Mucosa of descending colon (tissue), 3 donors: ENCODE results near the gene SHANK3. TPM values are rescaled to one million over a fixed set of nuclear protein-coding genes. Genes with fewer than 3 reads are reported as not detected.

Experiments
- ATAC-seq: fragments of 200-7000 bp; cut with Tn5 transposase; one replicate; pipeline ENCODE4 v1.9.1; 2020; ENCODE audit warnings: mild to moderate bottlenecking, moderate library complexity
- DNase-seq, 3 donors: peaks; one replicate each; pipeline ENCODE4 v3.0.0-alpha.2; 2020
- H3K36me3 ChIP-seq: fragments of 200-600 bp; one replicate; pipeline ENCODE4 v1.8.0; 2021; ENCODE audit warnings: low read depth, mild to moderate bottlenecking
- H3K4me1 ChIP-seq: fragments of 200-600 bp; one replicate; pipeline ENCODE4 v1.8.0; 2021; ENCODE audit warnings: low read depth, mild to moderate bottlenecking
- H3K4me3 ChIP-seq: fragments of 200-600 bp; one replicate; pipeline ENCODE4 v1.8.0; 2021; ENCODE audit warnings: mild to moderate bottlenecking
- H3K9me3 ChIP-seq: fragments of 200-600 bp; one replicate; pipeline ENCODE4 v1.8.0; 2021; ENCODE audit warnings: mild to moderate bottlenecking
- CTCF ChIP-seq: fragments of 200-600 bp; IDR thresholded peaks from one replicate; pipeline ENCODE4 v1.8.0; 2022; ENCODE audit warnings: antibody characterized with exemption, mild to moderate bottlenecking
- intact Hi-C, 2 donors: fragments of 100-400 bp; cut with DNase I in 1 of 2; cut with micrococcal nuclease in 1 of 2; formaldehyde crosslinking; loops; one replicate each; pipeline versions ENCODE4 v1.11.0 to v1.11.1; 2022; cut with DNase I, micrococcal nuclease
- total RNA-seq, 3 donors: library from RNA; stranded (reverse); fragmentation: NEBNext Ultra II Directional in 2 of 3; extraction: Animal tissue kit (Norgen Biotek cat#: 25700) in 2 of 3; gene quantifications; one replicate each; pipeline versions ENCODE4 v1.2.1 to v1.2.4, GENCODE V29; 2021 to 2023
- donor health status: DM: no; HTN: no; CAD: no; lungs with moderate emphysema.
- donor health status: DM: no; HTN: no; CAD: no.
- donor health status: DM: no; HTN: yes; CAD: no.

Gene SHANK3
- total RNA-seq, 3 donors from 2014 or later, result 3.9 to 14.2 (median 7.1) TPM

- ATAC-seq, result no peak
- no peaks in the 10 kb centered on the region for H3K36me3 ChIP-seq
Observed at GRCh38 chr22:50708996-50709395, 36.4 kb downstream of the SHANK3 start.

GRCh38 chr22:50710221-50710620 lies 37.6 kb downstream of the SHANK3 start:
- no peak for TF ChIP-seq CTCF
- intact Hi-C loops, result no loop called here
- ATAC-seq, result no peak
- Histone ChIP-seq H3K36me3 (no peaks in the 10 kb centered on the region), H3K4me1 (no peaks in the 10 kb centered on the region), H3K9me3 (no peaks in the 10 kb centered on the region), H3K4me3 (no peak overlapping the region)
- peak in 1 of 3 donors; percentile 22 for DNase-seq

More at GRCh38 chr22:50708996-50709395, 36.4 kb downstream of the SHANK3 start:
- no peak for TF ChIP-seq CTCF
- no peak overlapping the region for H3K4me3 ChIP-seq
- no peak for DNase-seq
- no peaks in the 10 kb centered on the region for H3K4me1 ChIP-seq
- intact Hi-C loops, result no loop called here
- no peaks in the 10 kb centered on the region for H3K9me3 ChIP-seq

- intact Hi-C loops, result no loop called here
- Histone ChIP-seq H3K4me3 (no peak overlapping the region), H3K4me1 (no peaks in the 10 kb centered on the region), H3K36me3 (no peaks in the 10 kb centered on the region), H3K9me3 (no peaks in the 10 kb centered on the region)
- no peak for TF ChIP-seq CTCF
- ATAC-seq (no peak), DNase-seq (peak in 1 of 3 donors; percentile 24)
Observed at GRCh38 chr22:50710886-50711285, 38.3 kb downstream of the SHANK3 start.

DNA sequence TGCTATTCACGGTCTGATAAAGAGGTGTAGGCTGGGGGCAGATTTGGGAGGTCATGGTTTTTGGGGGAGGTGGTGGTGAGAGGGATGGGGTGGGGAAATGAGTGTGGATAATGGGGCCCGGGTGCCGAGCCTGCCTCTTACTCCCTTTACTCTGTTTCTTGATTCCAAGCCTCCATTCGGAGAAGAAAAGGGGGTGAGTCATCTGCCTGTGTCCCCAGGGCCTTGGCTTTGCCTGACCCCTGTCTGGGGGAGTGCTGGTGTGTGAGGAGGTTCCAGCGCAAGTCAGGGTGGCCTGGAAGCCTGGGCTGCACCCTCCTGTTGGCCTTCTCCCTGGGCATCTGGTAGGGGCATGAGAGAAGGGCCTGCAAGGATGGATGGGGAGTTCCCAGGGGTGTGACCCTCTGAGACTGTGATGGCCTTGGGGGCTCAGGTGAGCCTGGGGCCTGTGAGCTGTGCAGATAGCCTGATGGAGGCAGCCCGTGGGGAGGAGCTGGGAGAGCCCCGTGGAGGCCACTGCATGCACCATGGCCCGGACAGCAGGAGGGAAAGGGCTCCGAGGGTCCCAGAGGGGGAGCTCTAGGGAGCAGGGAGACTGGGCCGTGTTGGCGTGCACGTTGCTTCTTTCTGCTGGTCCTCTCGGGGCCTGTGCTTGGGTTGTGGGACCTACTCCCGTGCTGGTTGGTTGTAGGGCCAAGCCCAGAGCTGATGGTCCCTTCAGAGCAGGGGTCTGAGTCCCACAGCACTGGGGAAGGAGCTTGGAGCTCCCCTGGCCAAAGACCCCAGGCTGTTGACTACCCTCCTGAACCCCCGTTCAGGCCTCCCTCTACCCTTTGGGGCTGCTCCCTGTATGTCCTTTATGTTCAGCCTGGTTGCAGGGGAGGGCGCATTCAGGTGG lies 39.1 kb downstream of the SHANK3 start:
- Histone ChIP-seq H3K4me3 (no peak overlapping the region), H3K9me3 (no peaks in the 10 kb centered on the region), H3K4me1 (no peaks in the 10 kb centered on the region), H3K36me3 (no peaks in the 10 kb centered on the region)
- peak in 1 of 3 donors; percentile 23 for DNase-seq
- intact Hi-C loops, result no loop called here
- no peak for ATAC-seq
- TF ChIP-seq CTCF, result no peak

DNA sequence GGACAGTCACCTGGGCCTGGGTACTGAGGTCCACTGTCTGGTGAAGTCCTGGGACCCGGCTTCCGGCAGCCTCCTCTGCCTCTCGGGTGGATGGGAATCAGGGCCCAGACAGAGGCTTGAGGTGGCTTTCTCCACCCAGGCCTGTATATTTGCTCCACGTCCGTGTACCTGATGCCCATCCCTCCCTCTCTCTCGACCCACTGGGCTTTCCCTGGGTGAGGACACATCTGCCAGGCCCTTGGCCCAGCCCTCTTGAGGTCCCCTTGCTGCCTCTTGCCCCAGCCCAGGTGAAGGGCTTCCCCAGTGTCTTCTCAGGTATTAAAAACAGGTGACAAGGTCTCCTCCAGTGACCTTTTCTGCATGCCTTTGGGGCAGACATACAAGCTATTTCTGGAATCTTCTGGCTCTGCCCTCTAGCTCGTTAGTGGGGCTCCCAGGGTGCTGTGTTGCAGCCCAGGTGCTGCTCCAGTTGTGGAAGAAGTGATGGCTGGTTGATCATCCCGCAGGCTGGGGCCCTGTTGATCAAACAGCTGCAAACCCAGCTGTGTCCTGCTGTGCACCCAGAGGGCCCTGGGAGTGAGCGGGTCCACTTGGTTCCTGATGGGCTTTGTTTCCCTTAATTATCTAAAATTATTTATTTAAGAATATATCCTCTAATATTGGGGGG lies 39.9 kb downstream of the SHANK3 start:
- Histone ChIP-seq H3K4me3 (no peak overlapping the region), H3K9me3 (no peaks in the 10 kb centered on the region), H3K36me3 (no peaks in the 10 kb centered on the region), H3K4me1 (no peaks in the 10 kb centered on the region)
- DNase-seq (peak in 1 of 3 donors; percentile 14), ATAC-seq (no peak)
- intact Hi-C loops, result no loop called here
- no peak for TF ChIP-seq CTCF
